NCI-H2029 treated with DMSO at 0.1 percent for 48 hours (cell line): ENCODE data around the gene PGLYRP4.
"Not testable (repeated sequence)": the region's sequence is repeated elsewhere in the genome, so short reads cannot be mapped to it uniquely, and the experiment has no call there.

Source experiments
- DNase-seq: peaks from one replicate; lab custom pipeline; 2025; lab: John Stamatoyannopoulos, UW

The PGLYRP4 gene

DNA sequence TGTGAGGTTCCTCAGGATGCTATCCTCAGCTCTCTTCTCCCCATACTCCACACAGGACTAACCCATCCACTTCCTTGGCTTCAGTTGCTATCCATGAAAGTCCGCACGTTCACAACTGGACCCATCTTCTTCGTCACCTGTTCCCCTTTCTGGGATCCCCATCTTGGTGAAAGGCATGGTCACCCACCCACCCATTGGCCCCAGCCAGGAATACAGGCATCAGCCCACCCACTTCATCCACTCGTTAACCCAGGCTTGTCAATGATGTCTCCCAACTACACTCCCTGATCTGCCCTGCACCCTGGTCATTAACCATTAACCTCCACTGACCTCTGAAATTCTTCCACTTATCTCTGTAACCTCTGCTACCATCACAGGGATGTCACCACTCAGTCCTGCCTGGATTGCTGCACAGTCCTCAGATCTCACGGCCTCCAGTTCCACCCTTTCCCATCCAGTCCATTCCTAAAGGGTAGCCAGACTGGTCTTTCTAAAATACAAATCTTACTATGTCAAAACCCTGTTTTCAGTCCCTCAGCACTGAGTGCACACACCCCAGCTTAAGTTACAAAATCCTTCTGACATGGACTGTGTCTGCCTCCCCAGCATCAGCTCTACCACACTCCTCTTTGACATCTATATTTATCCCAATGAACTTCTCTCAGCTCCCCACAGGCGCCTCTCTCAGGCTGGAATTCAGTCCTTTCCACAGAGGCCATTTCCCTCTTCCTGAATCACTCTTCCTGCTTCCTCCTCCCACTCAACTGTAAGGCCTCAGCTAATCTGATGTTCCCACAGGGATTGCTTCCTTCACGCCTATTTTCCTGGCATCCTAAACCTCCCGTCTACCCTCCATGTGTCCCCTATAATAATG, 10.4 kb downstream of the PGLYRP4 start:
- no peak for DNase-seq

GRCh38 chr1:153336650-153337049, 12.0 kb downstream of the PGLYRP4 start:
- no peak for DNase-seq

GRCh38 chr1:153333902-153334301, 14.7 kb downstream of the PGLYRP4 start:
- DNase-seq, result no peak

- no peak for DNase-seq
Observed at GRCh38 chr1:153324912-153325311, 23.7 kb downstream of the PGLYRP4 start.

DNA sequence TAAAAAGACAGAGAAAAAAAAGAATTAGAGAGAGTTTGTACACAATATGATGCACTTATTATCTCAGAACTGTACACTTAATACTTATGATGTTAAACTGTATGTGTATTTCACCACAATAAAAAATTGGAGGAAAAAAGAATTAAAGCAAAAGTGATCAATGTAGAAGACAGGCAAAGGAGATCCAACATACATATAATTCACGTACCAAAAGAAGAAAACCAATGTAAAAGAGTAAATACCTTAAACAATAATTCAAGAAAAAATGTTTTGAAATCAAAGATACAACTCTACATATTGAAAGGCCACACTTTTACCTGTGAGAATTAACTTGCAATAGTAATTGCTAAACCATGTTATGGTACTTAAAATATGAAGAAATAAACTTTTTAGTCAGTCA, 26.1 kb downstream of the PGLYRP4 start:
- no peak for DNase-seq

GRCh38 chr1:153318145-153318544, 30.5 kb downstream of the PGLYRP4 start:
- not testable (repeated sequence) for DNase-seq

DNA sequence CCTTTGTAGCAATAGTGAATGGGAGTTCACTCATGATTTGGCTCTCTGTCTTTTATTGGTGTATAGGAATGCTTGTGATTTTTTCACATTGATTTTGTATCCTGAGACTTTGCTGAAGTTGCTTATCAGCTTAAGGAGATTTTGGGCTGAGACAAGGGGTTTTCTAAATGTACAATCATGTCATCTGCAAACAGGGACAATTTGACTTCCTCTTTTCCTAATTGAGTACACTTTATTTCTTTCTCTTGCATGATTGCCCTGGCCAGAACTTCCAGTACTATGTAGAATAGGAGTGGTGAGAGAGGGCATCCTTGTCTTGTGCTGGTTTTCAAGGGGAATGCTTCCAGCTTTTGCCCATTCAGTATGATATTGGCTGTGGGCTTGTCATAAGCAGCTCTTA, 32.6 kb downstream of the PGLYRP4 start:
- not testable (repeated sequence) for DNase-seq

- DNase-seq, result not testable (repeated sequence)
Observed at GRCh38 chr1:153314388-153314787, 34.3 kb downstream of the PGLYRP4 start.

- no peak for DNase-seq
Observed at GRCh38 chr1:153313288-153313687, 35.4 kb downstream of the PGLYRP4 start.

GRCh38 chr1:153312570-153313186, 36.0 kb downstream of the PGLYRP4 start, which contains the start of gene PGLYRP3:
Gene PGLYRP3 (minus strand): TSS chr1:153312952. CDS start chr1:153310665, 2,287 bp downstream.
- no peak for DNase-seq

DNA sequence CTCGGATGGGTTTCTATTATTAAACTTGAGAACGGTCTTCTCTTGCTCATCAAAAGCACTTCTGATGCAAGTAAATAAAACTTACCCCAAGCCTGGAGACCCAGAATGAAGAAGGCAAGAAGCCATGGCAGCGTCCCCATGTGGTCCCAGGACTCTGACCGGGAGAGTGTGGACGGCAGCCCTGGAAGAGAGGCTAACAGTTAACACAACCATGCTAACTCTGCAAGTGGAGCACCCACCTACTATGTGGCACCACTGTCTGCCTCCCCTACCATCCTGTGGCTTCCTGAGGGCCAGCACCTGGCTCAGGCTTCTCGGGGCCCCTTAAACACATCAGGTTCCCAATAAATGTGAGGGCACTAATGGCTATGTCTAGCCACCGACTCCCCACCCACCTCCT, 38.1 kb downstream of the PGLYRP4 start:
- DNase-seq, result no peak

- DNase-seq, result no peak
Observed at GRCh38 chr1:153309441-153309840, 39.2 kb downstream of the PGLYRP4 start.

GRCh38 chr1:153308540-153308939, 40.1 kb downstream of the PGLYRP4 start:
- DNase-seq, result no peak

GRCh38 chr1:153307221-153307600, 41.4 kb downstream of the PGLYRP4 start:
- no peak for DNase-seq

DNA sequence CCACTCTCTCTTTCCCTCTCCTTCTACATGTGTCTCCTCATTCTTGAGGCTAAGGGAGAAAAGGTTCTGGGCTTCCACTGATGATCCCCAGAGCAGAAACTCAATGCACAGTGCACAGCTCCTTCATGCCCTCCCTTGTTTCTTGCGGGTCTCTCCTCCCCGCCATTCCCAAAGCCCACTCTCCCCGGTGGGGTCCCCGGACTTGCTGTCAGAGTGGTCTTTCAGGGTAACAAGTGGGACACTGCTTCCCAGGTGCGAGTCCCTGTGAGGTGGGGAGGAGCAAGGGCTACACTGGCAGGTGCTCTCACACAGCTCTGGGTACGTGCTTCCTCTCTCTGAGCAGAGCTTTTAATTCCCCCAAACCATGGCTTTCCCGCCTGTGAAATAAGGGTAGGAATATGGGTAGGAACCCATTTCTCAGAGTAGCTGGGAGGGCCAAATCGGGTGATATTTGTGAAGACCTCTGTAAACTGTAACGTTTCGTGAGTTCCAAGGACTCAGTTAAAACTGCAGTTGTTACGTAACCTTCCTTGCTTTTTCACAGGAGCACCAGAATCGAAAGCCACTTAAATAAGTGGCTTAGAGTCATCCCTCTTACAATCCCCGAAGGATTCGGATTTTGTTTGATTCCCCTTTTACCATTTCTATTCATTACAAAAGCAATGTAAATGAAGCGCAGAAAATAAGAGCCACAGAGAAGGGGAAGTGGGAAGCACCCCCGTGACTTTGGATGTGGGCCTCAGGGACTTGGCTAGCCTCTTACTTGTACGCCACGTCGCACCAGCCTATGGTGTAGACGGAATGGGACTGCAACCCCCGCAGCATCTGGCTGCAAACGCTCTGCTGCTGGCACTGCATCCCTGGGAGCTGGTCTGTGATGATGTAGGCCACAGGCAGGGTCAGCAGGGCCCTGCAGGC, 42.1 kb downstream of the PGLYRP4 start:
- no peak for DNase-seq

- DNase-seq, result no peak
Observed at GRCh38 chr1:153305682-153306081, 43.0 kb downstream of the PGLYRP4 start.

DNA sequence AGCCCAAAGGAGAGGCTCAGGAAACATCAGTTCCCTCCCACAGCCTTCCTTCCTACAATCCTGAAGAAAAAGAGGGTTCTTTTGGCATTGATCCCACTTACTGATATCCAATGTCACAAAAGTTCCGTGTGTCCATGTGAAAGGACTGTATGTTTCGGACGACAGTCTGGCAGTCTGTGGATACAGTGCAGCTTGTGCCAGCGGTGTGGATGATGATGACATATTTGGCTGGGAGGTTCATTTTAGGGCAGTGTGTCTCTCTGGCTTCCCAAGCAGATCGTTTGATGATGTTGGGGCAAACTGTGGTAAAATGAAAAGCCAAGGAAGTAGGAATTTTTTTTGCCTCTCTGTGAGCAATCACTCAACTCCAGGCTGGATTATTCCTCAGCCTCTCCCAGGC, 46.3 kb downstream of the PGLYRP4 start:
- DNase-seq, result no peak

DNA sequence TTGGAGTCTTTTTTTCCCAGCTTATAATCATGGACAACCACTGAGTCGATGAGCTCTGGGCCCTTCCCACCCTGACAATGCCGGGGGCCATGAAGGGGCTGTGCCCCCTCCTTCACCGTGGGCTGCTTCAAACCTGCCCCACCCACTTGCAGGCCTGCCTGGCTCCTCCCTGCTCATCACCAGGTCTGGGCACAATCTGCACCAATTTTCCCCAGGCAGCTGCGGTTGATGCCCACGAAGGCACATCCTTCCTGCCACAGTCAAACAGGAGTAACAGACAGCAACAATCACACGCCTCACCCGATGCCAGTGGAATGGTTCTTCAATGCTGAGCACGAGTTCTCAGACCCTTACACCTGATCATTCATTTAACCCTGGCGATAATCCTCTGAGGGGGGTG, 54.8 kb downstream of the PGLYRP4 start:
- no peak for DNase-seq

- no peak for DNase-seq
Observed at GRCh38 chr1:153293480-153293775, 55.2 kb downstream of the PGLYRP4 start.

GRCh38 chr1:153292740-153293479, 55.7 kb downstream of the PGLYRP4 start:
- no peak for DNase-seq

- DNase-seq, result no peak
Observed at GRCh38 chr1:153292185-153292584, 56.5 kb downstream of the PGLYRP4 start.

DNA sequence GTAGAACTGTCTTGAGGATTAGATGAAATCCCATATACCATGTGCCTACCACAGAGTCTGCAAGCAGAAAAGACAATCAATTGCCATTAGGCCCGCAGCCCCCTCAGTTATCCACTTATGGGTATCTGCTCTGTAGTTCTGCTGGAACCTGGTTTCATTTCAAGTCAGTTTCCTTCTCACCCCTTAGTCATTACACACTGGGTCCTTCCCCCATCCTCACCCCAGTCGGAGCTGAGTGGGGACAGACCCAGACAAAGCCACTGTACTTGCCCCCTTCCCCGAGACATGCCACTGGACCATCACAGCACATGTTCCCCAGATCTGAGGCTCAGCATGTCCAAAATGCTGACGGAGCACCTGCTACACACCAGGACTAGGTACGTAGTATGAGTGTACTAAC, 57.1 kb downstream of the PGLYRP4 start:
- DNase-seq, result no peak
